ENCODE data around the gene TBCB. TPM values are rescaled to one million over a fixed set of nuclear protein-coding genes. Genes with fewer than 3 reads are reported as not detected.
"Not testable (repeated sequence)": the region's sequence is repeated elsewhere in the genome, so short reads cannot be mapped to it uniquely, and the experiment has no call there.

TBCB gene
- polyA plus RNA-seq, 10 donors: 64.6 to 101 (median 79.3) TPM

DNA sequence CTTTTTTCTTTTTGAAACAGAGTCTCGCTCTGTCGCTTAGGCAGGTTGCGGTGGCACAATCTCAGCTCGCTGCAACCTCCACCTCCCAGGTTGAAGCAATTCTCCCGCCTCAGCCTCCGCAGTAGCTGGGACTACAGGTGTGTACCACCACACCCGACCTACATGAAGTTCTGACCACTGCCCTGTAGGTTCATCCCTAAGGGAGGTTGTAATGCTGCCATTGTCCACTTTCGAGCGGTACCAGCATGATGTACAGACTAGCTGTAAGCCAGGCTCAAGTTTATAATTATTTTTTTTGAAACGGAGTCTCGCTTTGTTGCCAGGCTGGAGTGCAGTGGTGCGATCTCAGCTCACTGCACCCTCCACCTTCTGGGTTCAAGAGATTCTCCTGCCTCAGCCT is 48.5 kb downstream of the TBCB start:
- DNase-seq: no peak

DNA sequence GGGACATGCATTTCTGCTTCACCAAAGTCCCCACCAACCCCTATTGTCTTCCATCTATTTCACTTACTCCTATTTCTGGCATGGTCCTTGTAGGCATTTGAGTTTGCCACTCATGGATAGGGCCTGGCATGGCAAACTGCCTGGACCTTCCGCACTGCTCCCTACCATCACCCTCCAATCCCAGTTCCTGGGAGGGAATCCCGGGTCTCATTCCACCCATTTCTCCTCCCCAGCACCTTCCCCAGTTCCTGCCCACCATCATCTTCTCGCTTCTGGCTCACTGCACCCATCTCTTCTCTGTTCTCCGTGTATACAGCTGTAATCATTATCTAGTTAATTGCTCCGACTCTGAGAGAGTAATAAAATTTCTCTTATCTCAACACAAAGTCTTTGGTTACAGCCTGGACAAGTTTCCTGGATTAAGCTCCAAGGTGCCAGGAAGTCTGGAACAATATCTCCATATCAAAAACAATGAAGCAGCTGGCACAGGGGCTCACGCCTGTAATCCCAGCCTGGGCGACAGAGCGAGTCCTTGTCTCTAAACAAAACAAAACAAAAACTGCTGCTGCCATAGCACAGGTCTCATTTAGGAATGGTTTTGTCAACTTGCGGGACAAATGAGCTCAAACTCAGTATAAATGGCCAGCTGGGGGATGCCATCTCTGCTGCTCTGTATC is 54.0 kb downstream of the TBCB start:
- DNase-seq: peak in 1 of 3 donors; percentile 33

DNA sequence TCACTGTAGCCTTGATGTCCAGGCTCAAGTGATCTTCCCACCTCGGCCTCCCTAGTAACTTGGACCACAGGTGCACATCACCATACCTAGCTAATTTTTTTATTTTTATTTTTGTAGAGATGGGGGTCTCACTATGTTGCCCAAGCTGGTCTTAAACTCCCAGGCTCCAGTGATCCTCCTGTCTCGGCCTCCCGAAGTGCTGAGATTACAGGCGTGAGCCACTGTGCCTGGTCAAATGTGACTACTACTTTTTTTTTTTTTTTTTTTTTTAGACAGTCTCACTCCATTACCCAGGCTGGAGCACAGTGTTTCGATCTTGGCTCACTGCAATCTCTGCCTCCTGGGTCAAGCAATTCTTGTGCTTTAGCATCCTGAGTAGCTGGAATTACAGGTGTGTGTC is 57.6 kb downstream of the TBCB start:
- no peak for DNase-seq

DNA sequence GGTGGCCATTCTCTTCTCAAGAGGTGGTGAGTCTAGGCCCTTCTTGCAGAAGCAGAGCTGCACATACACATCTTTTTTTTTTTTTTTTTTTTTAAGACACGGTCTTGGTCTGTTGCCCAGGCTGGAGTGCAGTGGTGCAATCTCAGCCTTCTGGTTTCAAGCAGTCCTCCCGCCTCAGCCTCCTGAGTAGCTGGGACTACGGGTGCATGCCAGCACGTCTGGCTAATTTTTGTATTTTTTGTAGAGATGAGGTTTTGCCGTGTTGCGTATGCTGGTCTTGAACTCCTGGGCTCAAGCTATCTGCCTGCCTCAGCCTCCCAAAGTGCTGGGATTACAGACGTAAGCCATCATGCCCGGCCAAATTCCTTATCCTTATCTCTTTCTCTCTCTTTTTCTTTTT is 58.6 kb downstream of the TBCB start:
- not testable (repeated sequence) for DNase-seq

Other genes starting within 250 kb of the TBCB start
- gene APLP1, start 246.9 kb upstream of the TBCB start, polyA plus RNA-seq (ENCODE audit: insufficient read length in 10 of 10): 10 to 100 TPM in 1 of 10 donors, 1 to 10 TPM in 9; 3.8 to 12.7 (median 5.9) TPM
- 1 to 10 TPM; 1.1 to 3.1 (median 1.7) TPM for gene NFKBID, start 214.9 kb upstream of the TBCB start, polyA plus RNA-seq (ENCODE audit: insufficient read length in 10 of 10)
- gene HCST, start 212.9 kb upstream of the TBCB start, polyA plus RNA-seq (ENCODE audit: insufficient read length in 10 of 10): 10 to 100 TPM in 1 of 10 donors, 1 to 10 TPM in 9; 3.7 to 11.6 (median 5.3) TPM
- gene TYROBP, start 207.2 kb upstream of the TBCB start, polyA plus RNA-seq (ENCODE audit: insufficient read length in 10 of 10): 10 to 100 TPM; 11.6 to 22.8 (median 16.9) TPM
- 10 to 100 TPM in 1 of 10 donors, 1 to 10 TPM in 9; 4.4 to 13.1 (median 7.6) TPM for gene LRFN3, start 179.1 kb upstream of the TBCB start, polyA plus RNA-seq (ENCODE audit: insufficient read length in 10 of 10)
- gene SDHAF1, start 120.3 kb upstream of the TBCB start, polyA plus RNA-seq (ENCODE audit: insufficient read length in 10 of 10): 10 to 100 TPM in 9 of 10 donors, 1 to 10 TPM in 1; 9.4 to 13.8 (median 11.4) TPM
- 1 to 10 TPM in 1 of 10 donors, under 1 TPM in 8, not detected in 1; 0.12 to 1.0 (median 0.46) TPM for gene SYNE4, start 106.7 kb upstream of the TBCB start, polyA plus RNA-seq (ENCODE audit: insufficient read length in 10 of 10)
- gene ALKBH6, start 101.3 kb upstream of the TBCB start, polyA plus RNA-seq (ENCODE audit: insufficient read length in 10 of 10): 10 to 100 TPM in 1 of 10 donors, 1 to 10 TPM in 9; 5.5 to 10.4 (median 7.9) TPM
- 10 to 100 TPM; 13.8 to 22.7 (median 18.7) TPM for gene CLIP3, start 82.6 kb upstream of the TBCB start, polyA plus RNA-seq (ENCODE audit: insufficient read length in 10 of 10)
- gene THAP8, start 61.2 kb upstream of the TBCB start, polyA plus RNA-seq (ENCODE audit: insufficient read length in 10 of 10): 1 to 10 TPM; 7.2 to 9.9 (median 7.6) TPM
- gene WDR62, start 60.6 kb upstream of the TBCB start, polyA plus RNA-seq (ENCODE audit: insufficient read length in 10 of 10): 1 to 10 TPM; 2.5 to 3.9 (median 3.2) TPM
- gene OVOL3, start 4.3 kb upstream of the TBCB start, polyA plus RNA-seq (ENCODE audit: insufficient read length in 10 of 10): not detected
- 10 to 100 TPM; 26.4 to 47.8 (median 40.6) TPM for gene POLR2I, start 593 bp upstream of the TBCB start, polyA plus RNA-seq (ENCODE audit: insufficient read length in 10 of 10)
- 100 to 1,000 TPM; 460 to 557 (median 508) TPM for gene CAPNS1, start 24.6 kb downstream of the TBCB start, polyA plus RNA-seq (ENCODE audit: insufficient read length in 10 of 10)
- 100 to 1,000 TPM; 182 to 264 (median 219) TPM for gene COX7A1, start 37.0 kb downstream of the TBCB start, polyA plus RNA-seq (ENCODE audit: insufficient read length in 10 of 10)
- 1 to 10 TPM; 4.3 to 7.9 (median 6.6) TPM for gene ZNF565, start 99.2 kb downstream of the TBCB start, polyA plus RNA-seq (ENCODE audit: insufficient read length in 10 of 10)
- gene ZNF146, start 99.6 kb downstream of the TBCB start, polyA plus RNA-seq (ENCODE audit: insufficient read length in 10 of 10): 10 to 100 TPM; 55.7 to 79.3 (median 72.1) TPM

All from muscle of back (tissue), 11 donors.